HepG2 (cell line): Measurements from ENCODE around the gene EEFSEC.

Experiments used
- BRCA1 ChIP-seq: sonication (generic); formaldehyde crosslinking; IDR thresholded peaks from 2 replicates; pipeline ENCODE4 v1.4.0; 2020; ENCODE audit warnings: missing genetic modification reagents
- DMAP1 ChIP-seq: IDR thresholded peaks from 2 replicates; pipeline ENCODE4 v1.6.1; 2016
- GABPA ChIP-seq, 2 experiments: IDR thresholded peaks; 2 replicates each; pipeline ENCODE4 v1.6.1; 2011 to 2016; ENCODE audit warnings: low read depth in 2 of 2, low read length in 1 of 2, missing biosample characterization in 1 of 2, missing genetic modification characterization in 1 of 2
- JUND ChIP-seq: sonication (generic); formaldehyde crosslinking; IDR thresholded peaks from 2 replicates; pipeline ENCODE4 v1.8.0; 2022; ENCODE audit warnings: mild to moderate bottlenecking, missing genetic modification reagents
- REST ChIP-seq, 2 experiments: IDR thresholded peaks; 2 replicates each; pipeline ENCODE4 v1.6.1; 2011 to 2012; ENCODE audit warnings: low read length in 2 of 2, borderline replicate concordance in 1 of 2, low read depth in 1 of 2, mild to moderate bottlenecking in 1 of 2, moderate library complexity in 1 of 2
- TOE1 ChIP-seq: sonication (generic); formaldehyde crosslinking; IDR thresholded peaks from 2 replicates; pipeline ENCODE4 v1.4.0; 2020; ENCODE audit warnings: mild to moderate bottlenecking, missing genetic modification reagents
- TSC22D2 ChIP-seq: sonication (generic); formaldehyde crosslinking; IDR thresholded peaks from 2 replicates; pipeline ENCODE4 v1.5.1; 2020; ENCODE audit warnings: missing genetic modification reagents, mild to moderate bottlenecking, borderline replicate concordance
- ZNF484 ChIP-seq: sonication (generic); formaldehyde crosslinking; IDR thresholded peaks from 2 replicates; pipeline ENCODE4 v1.5.1; 2020; ENCODE audit warnings: mild to moderate bottlenecking, low read depth, missing genetic modification reagents, borderline replicate concordance
- TF ChIP-seq, protein P1 (sequence below): sonication (generic); formaldehyde crosslinking; IDR thresholded peaks from 2 replicates; pipeline ENCODE4 v1.4.0; 2020; ENCODE audit warnings: mild to moderate bottlenecking, missing genetic modification reagents

DNA sequence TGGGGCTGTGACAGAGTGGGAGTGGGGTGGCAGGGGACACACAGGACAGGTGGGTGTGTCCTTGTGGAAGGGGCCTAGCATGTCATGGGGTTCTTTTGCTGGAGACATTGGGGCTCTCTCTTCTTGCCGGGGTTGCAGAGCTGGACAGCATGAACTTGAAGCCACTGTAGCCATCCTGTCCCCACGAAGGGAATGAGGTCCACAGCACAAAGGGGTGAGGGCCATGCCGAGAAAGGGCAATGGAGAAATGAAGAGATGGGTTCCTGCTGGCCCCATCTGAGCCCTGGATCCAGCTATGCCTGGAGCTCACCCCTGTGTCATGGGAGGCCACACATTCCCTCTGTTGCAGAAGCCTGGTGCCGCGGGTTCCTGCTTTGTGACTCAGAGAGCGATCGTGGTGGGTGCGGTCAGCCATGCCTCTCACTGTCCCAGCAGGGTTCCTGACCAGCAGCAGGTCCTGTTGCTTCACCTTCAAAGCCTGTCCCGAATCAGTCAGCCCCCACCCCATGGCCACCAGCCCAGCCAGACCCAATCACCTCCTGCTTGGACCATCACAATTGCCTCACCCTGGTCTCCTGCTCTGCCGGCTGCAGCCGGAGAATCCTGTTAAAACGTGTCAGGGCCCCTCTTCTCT is 263.4 kb downstream of the EEFSEC start:
- no peak for TF ChIP-seq DMAP1 (CRISPR knock-in tag)
- no peak for TF ChIP-seq REST (IDR thresholded peaks at IDR 0.05; ENCODE audit: borderline replicate concordance in 1 of 2, low read depth in 1 of 2, low read length in 2 of 2)
- TF ChIP-seq ZNF484 (CRISPR knock-in tag): no peak
- TF ChIP-seq, protein P1, sequence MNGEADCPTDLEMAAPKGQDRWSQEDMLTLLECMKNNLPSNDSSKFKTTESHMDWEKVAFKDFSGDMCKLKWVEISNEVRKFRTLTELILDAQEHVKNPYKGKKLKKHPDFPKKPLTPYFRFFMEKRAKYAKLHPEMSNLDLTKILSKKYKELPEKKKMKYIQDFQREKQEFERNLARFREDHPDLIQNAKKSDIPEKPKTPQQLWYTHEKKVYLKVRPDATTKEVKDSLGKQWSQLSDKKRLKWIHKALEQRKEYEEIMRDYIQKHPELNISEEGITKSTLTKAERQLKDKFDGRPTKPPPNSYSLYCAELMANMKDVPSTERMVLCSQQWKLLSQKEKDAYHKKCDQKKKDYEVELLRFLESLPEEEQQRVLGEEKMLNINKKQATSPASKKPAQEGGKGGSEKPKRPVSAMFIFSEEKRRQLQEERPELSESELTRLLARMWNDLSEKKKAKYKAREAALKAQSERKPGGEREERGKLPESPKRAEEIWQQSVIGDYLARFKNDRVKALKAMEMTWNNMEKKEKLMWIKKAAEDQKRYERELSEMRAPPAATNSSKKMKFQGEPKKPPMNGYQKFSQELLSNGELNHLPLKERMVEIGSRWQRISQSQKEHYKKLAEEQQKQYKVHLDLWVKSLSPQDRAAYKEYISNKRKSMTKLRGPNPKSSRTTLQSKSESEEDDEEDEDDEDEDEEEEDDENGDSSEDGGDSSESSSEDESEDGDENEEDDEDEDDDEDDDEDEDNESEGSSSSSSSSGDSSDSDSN: no peak
- no peak for TF ChIP-seq TOE1 (CRISPR knock-in tag)
- no peak for TF ChIP-seq JUND
- no peak for TF ChIP-seq GABPA (IDR thresholded peaks at IDR 0.05; ENCODE audit: low read depth, low read length)
- TF ChIP-seq GABPA (CRISPR knock-in tag; IDR thresholded peaks at IDR 0.05; ENCODE audit: low read depth): no peak
- no peak for TF ChIP-seq BRCA1
- no peak for TF ChIP-seq TSC22D2
